ENCODE results near the gene SPOCK3. TPM values are rescaled to one million over a fixed set of nuclear protein-coding genes. Genes with fewer than 3 reads are reported as not detected.

Gene SPOCK3
- total RNA-seq, 1 experiment from 2014 or later = 0.08 TPM

DNA sequence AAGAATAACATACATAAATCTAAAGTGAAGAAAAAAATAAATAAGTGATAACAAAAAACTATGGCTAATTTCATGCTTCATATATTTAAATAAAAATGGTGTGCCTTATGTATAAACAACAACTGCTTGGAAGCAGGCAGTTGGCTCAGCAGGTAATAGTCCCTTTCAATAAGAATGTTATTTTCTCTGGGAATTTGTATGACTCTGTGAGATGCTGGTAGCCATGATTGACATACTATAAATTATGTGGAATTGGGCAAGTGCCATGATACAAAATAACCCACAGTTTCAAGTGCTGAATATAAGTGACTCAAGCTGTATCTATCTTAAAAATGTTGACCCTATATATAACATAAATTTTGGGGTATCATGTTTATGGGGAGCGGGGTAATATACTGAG is 546.5 kb downstream of the SPOCK3 start:
- no peak for DNase-seq (ENCODE audit: low read depth)

Small RNA genes within 50 kb of the gene (small RNA-seq; reads per million reads assigned to genes)
- gene RNA5SP171 = not detected

Data from HT1080 (cell line).